Chondrocyte (in vitro differentiated cells): ENCODE data around the gene STPG2. TPM values are rescaled to one million over a fixed set of nuclear protein-coding genes. Genes with fewer than 3 reads are reported as not detected.
"Not testable (repeated sequence)": the region's sequence is repeated elsewhere in the genome, so short reads cannot be mapped to it uniquely, and the experiment has no call there.

Experiments used
- DNase-seq: peaks from one replicate; pipeline ENCODE4 v3.0.0; 2021; ENCODE audit warnings: mixed read lengths, low spot score
- H3K27ac Mint-ChIP-seq: one replicate; pipeline ENCODE4 v1.8.0; 2021; ENCODE audit warnings: mild to moderate bottlenecking, moderate library complexity, mixed read lengths; ENCODE audit not compliant: unreplicated experiment
- H3K27me3 Mint-ChIP-seq: 2 replicates; pipeline ENCODE4 v1.8.0; 2021; ENCODE audit warnings: low read depth, mixed read lengths
- H3K36me3 Mint-ChIP-seq: 2 replicates; pipeline ENCODE4 v1.8.0; 2021; ENCODE audit warnings: low read depth, mixed read lengths
- H3K4me1 Mint-ChIP-seq: 2 replicates; pipeline ENCODE4 v1.8.0; 2021; ENCODE audit warnings: low read depth, mild to moderate bottlenecking, mixed read lengths
- H3K4me3 Mint-ChIP-seq: one replicate; pipeline ENCODE4 v1.8.0; 2021; ENCODE audit warnings: mild to moderate bottlenecking, moderate library complexity, mixed read lengths; ENCODE audit not compliant: unreplicated experiment
- H3K9me3 Mint-ChIP-seq: 2 replicates; pipeline ENCODE4 v1.8.0; 2021; ENCODE audit warnings: low read depth, mixed read lengths
- CTCF ChIP-seq: fragments of 200-600 bp; sonication (generic); IDR thresholded peaks from 2 replicates; pipeline ENCODE4 v1.5.0; 2021; ENCODE audit warnings: antibody characterized with exemption, mild to moderate bottlenecking, moderate library complexity
- total RNA-seq: library from RNA; stranded (reverse); gene quantifications from 3 replicates; pipeline ENCODE4 v1.2.1, GENCODE V29; 2021

STPG2 gene
- total RNA-seq, 1 donor from 2014 or later, result 0.12 TPM

GRCh38 chr4:97582890-97583289 is 560.4 kb downstream of the STPG2 start:
- H3K36me3 Mint-ChIP-seq, result no peaks in the 10 kb centered on the region
- H3K4me3 Mint-ChIP-seq, result no peak overlapping the region
- H3K9me3 Mint-ChIP-seq, result no peaks in the 10 kb centered on the region
- H3K27me3 Mint-ChIP-seq, result no peaks in the 10 kb centered on the region
- DNase-seq, result no peak
- no peaks in the 10 kb centered on the region for H3K4me1 Mint-ChIP-seq
- no peak for TF ChIP-seq CTCF
- no peak overlapping the region for H3K27ac Mint-ChIP-seq

- Mint-ChIP-seq H3K9me3 (peaks cover 4% of the 10 kb centered on the region), H3K27me3 (no peaks in the 10 kb centered on the region), H3K4me1 (peaks cover 3% of the 10 kb centered on the region), H3K36me3 (no peaks in the 10 kb centered on the region), H3K27ac (no peak overlapping the region), H3K4me3 (no peak overlapping the region)
- DNase-seq, result no peak
- TF ChIP-seq CTCF, result no peak
Measured at GRCh38 chr4:97577004-97577403, 566.3 kb downstream of the STPG2 start.

- DNase-seq, result no peak
- no peaks in the 10 kb centered on the region for H3K36me3 Mint-ChIP-seq
- peaks cover 3% of the 10 kb centered on the region for H3K27me3 Mint-ChIP-seq
- H3K27ac Mint-ChIP-seq, result no peak overlapping the region
- H3K4me3 Mint-ChIP-seq, result no peak overlapping the region
- H3K4me1 Mint-ChIP-seq, result no peaks in the 10 kb centered on the region
- no peak for TF ChIP-seq CTCF
- peaks cover 20% of the 10 kb centered on the region for H3K9me3 Mint-ChIP-seq
Measured at GRCh38 chr4:97560009-97560408, 583.3 kb downstream of the STPG2 start.

GRCh38 chr4:97558204-97558778 is 585.0 kb downstream of the STPG2 start:
- DNase-seq, result no peak
- Mint-ChIP-seq H3K36me3 (no peaks in the 10 kb centered on the region), H3K4me3 (no peak overlapping the region), H3K27me3 (peaks cover 3% of the 10 kb centered on the region), H3K27ac (no peak overlapping the region), H3K4me1 (no peaks in the 10 kb centered on the region), H3K9me3 (peaks cover 14% of the 10 kb centered on the region)
- TF ChIP-seq CTCF, result no peak

- H3K9me3 Mint-ChIP-seq, DNase-seq, H3K27me3 Mint-ChIP-seq, H3K36me3 Mint-ChIP-seq, H3K27ac Mint-ChIP-seq, H3K4me3 Mint-ChIP-seq, H3K4me1 Mint-ChIP-seq: not testable (repeated sequence)
Measured at GRCh38 chr4:97550637-97551036, 592.6 kb downstream of the STPG2 start.

GRCh38 chr4:97548943-97549583 is 594.2 kb downstream of the STPG2 start:
- no peak for DNase-seq
- no peak overlapping the region for H3K4me3 Mint-ChIP-seq
- peaks cover 8% of the 10 kb centered on the region for H3K9me3 Mint-ChIP-seq
- no peaks in the 10 kb centered on the region for H3K36me3 Mint-ChIP-seq
- H3K27me3 Mint-ChIP-seq, result no peaks in the 10 kb centered on the region
- TF ChIP-seq CTCF, result peak; percentile 37
- no peak overlapping the region for H3K27ac Mint-ChIP-seq
- no peaks in the 10 kb centered on the region for H3K4me1 Mint-ChIP-seq
